BLaER1 treated with 17β-estradiol and CSF1 and Interleukin-3, amounts not matched to agents 10 nM and 100 nM (cell line): Measurements from ENCODE around the gene B3GAT2.

Experiments
- H3K27ac ChIP-seq, 11 experiments: shearing (Covaris generic); formaldehyde crosslinking; 2 replicates each; pipeline ENCODE4 v1.8.1; 2022
- H3K27me3 ChIP-seq, 11 experiments: shearing (Covaris generic); formaldehyde crosslinking; 2 replicates each; pipeline ENCODE4 v1.8.1; 2022
- H3K36me3 ChIP-seq, 11 experiments: shearing (Covaris generic); formaldehyde crosslinking; 2 replicates each; pipeline ENCODE4 v1.8.1; 2022
- H3K4me1 ChIP-seq, 10 experiments: shearing (Covaris generic); formaldehyde crosslinking; 2 replicates each; pipeline ENCODE4 v1.8.1; 2022
- H3K4me2 ChIP-seq, 11 experiments: shearing (Covaris generic); formaldehyde crosslinking; 2 replicates each; pipeline ENCODE4 v1.8.1; 2022
- H3K4me3 ChIP-seq, 10 experiments: shearing (Covaris generic); formaldehyde crosslinking; 2 replicates each; pipeline ENCODE4 v1.8.1; 2022
- H3K9ac ChIP-seq, 11 experiments: shearing (Covaris generic); formaldehyde crosslinking; 2 replicates each; pipeline ENCODE4 v1.8.1; 2022
- H3K9me3 ChIP-seq, 11 experiments: shearing (Covaris generic); formaldehyde crosslinking; replicated peaks in 1 of 11; 2 replicates each; pipeline ENCODE4 v1.8.1; 2022
- H4K20me1 ChIP-seq, 11 experiments: shearing (Covaris generic); formaldehyde crosslinking; 2 replicates each; pipeline ENCODE4 v1.8.1; 2022
- Cebpa-rat ChIP-seq, 11 experiments: shearing (Covaris generic); IDR thresholded peaks; 2 replicates each; pipeline ENCODE4 v1.8.1; 2022

Gene B3GAT2

GRCh38 chr6:70905742-70906141, 51.1 kb downstream of the B3GAT2 start:
- no peak overlapping the region for H3K4me2 ChIP-seq
- H3K9me3 ChIP-seq, result no peaks in the 10 kb centered on the region
- peaks cover 0 to 4% (median 0%) of the 10 kb centered on the region in 10 experiments; a peak in 1 of 20 replicates for H3K4me1 ChIP-seq
- no peak overlapping the region for H3K4me3 ChIP-seq
- no peaks in the 10 kb centered on the region for H4K20me1 ChIP-seq
- no peaks in the 10 kb centered on the region for H3K36me3 ChIP-seq
- no peaks in the 10 kb centered on the region for H3K27me3 ChIP-seq
- H3K27ac ChIP-seq, result no peak overlapping the region
- TF ChIP-seq Cebpa-rat (IDR thresholded peaks at IDR 0.05), result no peak
- no peak overlapping the region for H3K9ac ChIP-seq

- no peaks in the 10 kb centered on the region for H3K27me3 ChIP-seq
- no peak overlapping the region for H3K4me3 ChIP-seq
- no peak overlapping the region for H3K9ac ChIP-seq
- no peak overlapping the region for H3K4me2 ChIP-seq
- H4K20me1 ChIP-seq, result no peaks in the 10 kb centered on the region
- no peaks in the 10 kb centered on the region for H3K9me3 ChIP-seq
- peaks cover 0 to 4% (median 0%) of the 10 kb centered on the region in 10 experiments; a peak in 1 of 20 replicates for H3K4me1 ChIP-seq
- H3K27ac ChIP-seq, result no peak overlapping the region
- no peak for TF ChIP-seq Cebpa-rat (IDR thresholded peaks at IDR 0.05)
- H3K36me3 ChIP-seq, result no peaks in the 10 kb centered on the region
Measured at GRCh38 chr6:70903665-70904452, 53.0 kb downstream of the B3GAT2 start.

GRCh38 chr6:70901324-70901723, 55.5 kb downstream of the B3GAT2 start:
- Histone ChIP-seq H3K4me1 (no peaks in the 10 kb centered on the region), H3K9me3 (no peaks in the 10 kb centered on the region), H3K4me3 (no peak overlapping the region), H3K27me3 (no peaks in the 10 kb centered on the region), H3K4me2 (no peak overlapping the region), H3K36me3 (no peaks in the 10 kb centered on the region), H3K9ac (no peak overlapping the region), H4K20me1 (no peaks in the 10 kb centered on the region), H3K27ac (no peak overlapping the region)
- no peak for TF ChIP-seq Cebpa-rat (IDR thresholded peaks at IDR 0.05)

- no peak for TF ChIP-seq Cebpa-rat (IDR thresholded peaks at IDR 0.05)
- Histone ChIP-seq H3K4me3 (no peak overlapping the region), H3K27me3 (no peaks in the 10 kb centered on the region), H3K4me2 (no peak overlapping the region), H3K9me3 (no peaks in the 10 kb centered on the region), H3K27ac (no peak overlapping the region), H4K20me1 (no peaks in the 10 kb centered on the region), H3K9ac (no peak overlapping the region), H3K36me3 (no peaks in the 10 kb centered on the region), H3K4me1 (no peaks in the 10 kb centered on the region)
Measured at GRCh38 chr6:70900047-70900446, 56.8 kb downstream of the B3GAT2 start.

- Histone ChIP-seq H3K4me3 (no peak overlapping the region), H4K20me1 (no peaks in the 10 kb centered on the region), H3K27ac (no peak overlapping the region), H3K4me2 (no peak overlapping the region), H3K27me3 (no peaks in the 10 kb centered on the region), H3K9ac (no peak overlapping the region), H3K4me1 (no peaks in the 10 kb centered on the region), H3K9me3 (no peaks in the 10 kb centered on the region), H3K36me3 (no peaks in the 10 kb centered on the region)
- no peak for TF ChIP-seq Cebpa-rat (IDR thresholded peaks at IDR 0.05)
Measured at GRCh38 chr6:70894001-70894400, 62.9 kb downstream of the B3GAT2 start.

GRCh38 chr6:70889270-70889669, 67.6 kb downstream of the B3GAT2 start:
- Histone ChIP-seq H3K9ac (no peak overlapping the region), H3K4me3 (no peak overlapping the region), H3K9me3 (no peaks in the 10 kb centered on the region), H3K27ac (no peak overlapping the region), H3K27me3 (no peaks in the 10 kb centered on the region), H4K20me1 (no peaks in the 10 kb centered on the region), H3K4me2 (no peak overlapping the region), H3K36me3 (no peaks in the 10 kb centered on the region), H3K4me1 (no peaks in the 10 kb centered on the region)
- TF ChIP-seq Cebpa-rat (IDR thresholded peaks at IDR 0.05), result no peak

- no peaks in the 10 kb centered on the region for H4K20me1 ChIP-seq
- no peaks in the 10 kb centered on the region for H3K27me3 ChIP-seq
- no peak overlapping the region for H3K27ac ChIP-seq
- H3K4me3 ChIP-seq, result no peak overlapping the region
- H3K4me2 ChIP-seq, result no peak overlapping the region
- H3K4me1 ChIP-seq, result no peaks in the 10 kb centered on the region
- no peaks in the 10 kb centered on the region for H3K9me3 ChIP-seq
- no peak overlapping the region for H3K9ac ChIP-seq
- no peak for TF ChIP-seq Cebpa-rat (IDR thresholded peaks at IDR 0.05)
- no peaks in the 10 kb centered on the region for H3K36me3 ChIP-seq
Measured at GRCh38 chr6:70886661-70887060, 70.2 kb downstream of the B3GAT2 start.

- Histone ChIP-seq H3K9me3 (no peaks in the 10 kb centered on the region), H4K20me1 (no peaks in the 10 kb centered on the region), H3K9ac (no peak overlapping the region), H3K4me3 (no peak overlapping the region), H3K27me3 (no peaks in the 10 kb centered on the region), H3K36me3 (no peaks in the 10 kb centered on the region), H3K4me2 (no peak overlapping the region), H3K4me1 (no peaks in the 10 kb centered on the region), H3K27ac (no peak overlapping the region)
- no peak for TF ChIP-seq Cebpa-rat (IDR thresholded peaks at IDR 0.05)
Measured at GRCh38 chr6:70886071-70886470, 70.8 kb downstream of the B3GAT2 start.

GRCh38 chr6:70884074-70884983, 72.5 kb downstream of the B3GAT2 start:
- Histone ChIP-seq H3K27me3 (no peaks in the 10 kb centered on the region), H3K36me3 (no peaks in the 10 kb centered on the region), H3K4me2 (no peak overlapping the region), H3K4me1 (no peaks in the 10 kb centered on the region), H3K9ac (no peak overlapping the region), H3K27ac (no peak overlapping the region), H3K9me3 (no peaks in the 10 kb centered on the region), H3K4me3 (no peak overlapping the region), H4K20me1 (no peaks in the 10 kb centered on the region)
- no peak for TF ChIP-seq Cebpa-rat (IDR thresholded peaks at IDR 0.05)
